B cell (primary cell): ENCODE data around the gene TMEM170B. TPM values are rescaled to one million over a fixed set of nuclear protein-coding genes. Genes with fewer than 3 reads are reported as not detected.

Experiments
- ATAC-seq: fragments of 200-7000 bp; cut with Tn5 transposase; one replicate; pipeline ENCODE4 v1.10.0; 2021; ENCODE audit warnings: low read depth, mild to moderate bottlenecking, moderate number of reproducible peaks, moderate library complexity
- CTCF ChIA-PET: fragments of 350-600 bp; sonication (Branson Sonifier 250); formaldehyde crosslinking; loops from one replicate; lab custom pipeline; 2021; ENCODE audit warnings: antibody characterized with exemption, inconsistent platforms; lab: Charles Lee
- POLR2A ChIA-PET: fragments of 350-600 bp; sonication (Branson Sonifier 250); formaldehyde crosslinking; loops from one replicate; lab custom pipeline; 2021; ENCODE audit warnings: antibody characterized with exemption; lab: Charles Lee
- DNase-seq: peaks from one replicate; pipeline ENCODE4 v3.0.0; 2013
- H2AFZ ChIP-seq: 2 replicates; pipeline ENCODE4 v1.6.1; 2012; ENCODE audit warnings: mild to moderate bottlenecking, low read depth, low read length; ENCODE audit not compliant: insufficient read depth, poor library complexity, severe bottlenecking
- H3K27ac ChIP-seq, 2 donors: 1 replicate in 1 of 2; 2 replicates in 1 of 2; pipeline ENCODE4 v1.5.1; 2012 to 2013; ENCODE audit warnings: low read length in 2 of 2, mild to moderate bottlenecking in 2 of 2, moderate library complexity in 1 of 2
- H3K27me3 ChIP-seq, 4 experiments: fragments of 200-600 bp in 1 of 4; sonication (generic) in 1 of 4; replicated peaks in 1 of 4; 1 replicate in 2 of 4; 2 replicates in 2 of 4; pipeline versions ENCODE4 v1.6.1 to v1.7.0; 2013 to 2016; ENCODE audit warnings: low read length in 3 of 4, mild to moderate bottlenecking in 2 of 4, mixed read lengths in 1 of 4, moderate library complexity in 1 of 4; ENCODE audit not compliant: insufficient read depth in 4 of 4, control insufficient read depth in 3 of 4; ENCODE audit errors: control extremely low read depth in 1 of 4
- H3K36me3 ChIP-seq, 2 experiments: replicated peaks in 1 of 2; 1 replicate in 1 of 2; 2 replicates in 1 of 2; pipeline versions ENCODE4 v1.6.1 to v1.7.1; 2013; ENCODE audit warnings: low read length in 1 of 2; ENCODE audit not compliant: insufficient read depth in 2 of 2, control insufficient read depth in 1 of 2; ENCODE audit errors: control extremely low read depth in 1 of 2, extremely low read depth in 1 of 2
- H3K4me1 ChIP-seq, 2 donors: fragments of 200-600 bp in 1 of 2; sonication (generic) in 1 of 2; 1 replicate in 1 of 2; 2 replicates in 1 of 2; pipeline versions ENCODE4 v1.5.1 to v1.6.1; 2013 to 2017; ENCODE audit warnings: low read length in 2 of 2; ENCODE audit not compliant: control insufficient read depth in 2 of 2, insufficient read depth in 2 of 2
- H3K4me2 ChIP-seq: replicated peaks from 2 replicates; pipeline ENCODE3; 2012; ENCODE audit warnings: mild to moderate bottlenecking, low read depth, low read length; ENCODE audit not compliant: poor library complexity, severe bottlenecking
- H3K4me3 ChIP-seq, 5 experiments: fragments of 200-600 bp in 1 of 5; sonication (generic) in 1 of 5; 1 replicate in 3 of 5; 2 replicates in 2 of 5; pipeline versions ENCODE4 v1.5.1 to v1.7.0; 2011 to 2016; ENCODE audit warnings: low read length in 4 of 5, mild to moderate bottlenecking in 4 of 5, low read depth in 2 of 5, control low read depth in 1 of 5, moderate library complexity in 1 of 5; ENCODE audit not compliant: insufficient read depth in 1 of 5; ENCODE audit errors: control extremely low read depth in 1 of 5, extremely low read depth in 1 of 5
- H3K79me2 ChIP-seq: fragments of 200-600 bp; sonication (generic); one replicate; pipeline ENCODE4 v1.6.0; 2016; ENCODE audit warnings: low read length; ENCODE audit not compliant: control insufficient read depth, insufficient read depth
- H3K9ac ChIP-seq: fragments of 200-600 bp; sonication (generic); 2 replicates; pipeline ENCODE4 v1.6.1; 2017; ENCODE audit warnings: mild to moderate bottlenecking, low read length, moderate library complexity
- H3K9me3 ChIP-seq, 3 donors: one replicate each; pipeline versions ENCODE4 v1.6.1 to v1.7.1; 2013; ENCODE audit warnings: low read length in 2 of 3; ENCODE audit not compliant: control insufficient read depth in 2 of 3, insufficient read depth in 1 of 3; ENCODE audit errors: control extremely low read depth in 1 of 3
- H4K20me1 ChIP-seq: 2 replicates; pipeline ENCODE4 v1.6.0; 2012; ENCODE audit warnings: mild to moderate bottlenecking, low read length; ENCODE audit not compliant: insufficient read depth, control insufficient read depth, poor library complexity, severe bottlenecking
- H3K27ac Mint-ChIP-seq: one replicate; pipeline ENCODE4 v1.8.0; 2021; ENCODE audit warnings: mixed read lengths
- H3K27me3 Mint-ChIP-seq: one replicate; pipeline ENCODE4 v1.8.0; 2021; ENCODE audit warnings: mixed read lengths
- H3K4me1 Mint-ChIP-seq: one replicate; pipeline ENCODE4 v1.8.0; 2021; ENCODE audit warnings: mixed read lengths
- H3K4me3 Mint-ChIP-seq: one replicate; pipeline ENCODE4 v1.8.0; 2021; ENCODE audit warnings: mixed read lengths
- H3K9me3 Mint-ChIP-seq: one replicate; pipeline ENCODE4 v1.8.0; 2022; ENCODE audit warnings: mixed read lengths; ENCODE audit not compliant: insufficient read depth
- EZH2 ChIP-seq: IDR thresholded peaks from 2 replicates; pipeline ENCODE4 v1.6.1; 2012; ENCODE audit warnings: borderline replicate concordance, low read depth, mild to moderate bottlenecking, moderate library complexity, low read length; ENCODE audit not compliant: insufficient read depth, poor library complexity, severe bottlenecking
- WGBS: methylation state at CpG from one replicate; pipeline ENCODE4 v1.1.5; 2013; ENCODE audit warnings: missing lambda C conversion rate; ENCODE audit not compliant: insufficient coverage; 5-methylcytosine and 5-hydroxymethylcytosine counted together
- intact Hi-C: fragments of 100-400 bp; cut with micrococcal nuclease; formaldehyde crosslinking; loops from one replicate; pipeline ENCODE4 v1.10.0; 2022
- polyA plus RNA-seq: library from polyadenylated mRNA; depleted of rRNA; stranded (reverse); fragments of >200 nt; gene quantifications from 2 replicates; pipeline ENCODE4 v1.2.3, GENCODE V29; 2012
- total RNA-seq, 2 donors: library from RNA; stranded (reverse); fragments of 120-200 nt in 1 of 2; gene quantifications; 1 replicate in 1 of 2; 2 replicates in 1 of 2; pipeline versions ENCODE4 v1.2.3 to v1.2.4, GENCODE V29; 2013 to 2022
- TF ChIP-seq, protein P1 (sequence below): fragments of 200-600 bp; IDR thresholded peaks from one replicate; pipeline ENCODE4 v1.8.0; 2022; ENCODE audit warnings: antibody characterized with exemption, mild to moderate bottlenecking

The TMEM170B gene
- total and polyA plus RNA-seq, 2 donors (not counting 1 experiment from before 2014, with no cell fraction given) = 0.64 to 3.4 TPM

DNA sequence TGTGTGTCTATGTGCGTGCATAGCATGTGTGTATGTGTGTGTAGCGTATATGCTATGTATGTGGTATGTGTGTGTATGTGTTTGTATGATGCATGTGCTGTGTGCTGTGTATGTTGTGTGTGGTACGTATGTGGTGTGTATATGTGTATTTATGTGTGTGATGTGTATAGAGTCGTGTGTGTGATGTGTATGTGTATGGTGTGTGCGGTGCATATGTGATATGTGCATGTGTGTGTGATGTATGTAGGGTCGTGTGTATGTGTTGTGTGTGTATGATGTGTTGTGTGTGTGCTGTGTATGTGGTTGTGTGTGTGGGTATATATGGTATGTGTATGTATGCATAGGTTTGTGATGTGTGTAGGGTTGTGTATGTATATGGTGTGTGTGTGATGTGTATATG lies 46.6 kb upstream of the TMEM170B start:
- H3K9ac ChIP-seq = no peak overlapping the region
- H3K4me3 ChIP-seq = no peak overlapping the region
- Mint-ChIP-seq H3K4me1 (peaks cover 26% of the 10 kb centered on the region), H3K4me3 (no peak overlapping the region), H3K9me3 (no peaks in the 10 kb centered on the region), H3K27me3 (no peaks in the 10 kb centered on the region), H3K27ac (no peak overlapping the region)
- WGBS = 62% methylated on average over 6 of the region's 6 CpGs
- no peaks in the 10 kb centered on the region for H3K27me3 ChIP-seq
- peaks cover 21% of the 10 kb centered on the region for H3K79me2 ChIP-seq
- no peaks in the 10 kb centered on the region for H3K36me3 ChIP-seq
- H3K27ac ChIP-seq = no peak overlapping the region
- no peaks in the 10 kb centered on the region for H4K20me1 ChIP-seq
- ChIA-PET POLR2A (no interaction called here), CTCF (no interaction called here)
- no peak overlapping the region for H2AFZ ChIP-seq
- peaks cover 46 to 47% of the 10 kb centered on the region in 2 donors for H3K4me1 ChIP-seq
- no peak for ATAC-seq
- TF ChIP-seq, protein P1, sequence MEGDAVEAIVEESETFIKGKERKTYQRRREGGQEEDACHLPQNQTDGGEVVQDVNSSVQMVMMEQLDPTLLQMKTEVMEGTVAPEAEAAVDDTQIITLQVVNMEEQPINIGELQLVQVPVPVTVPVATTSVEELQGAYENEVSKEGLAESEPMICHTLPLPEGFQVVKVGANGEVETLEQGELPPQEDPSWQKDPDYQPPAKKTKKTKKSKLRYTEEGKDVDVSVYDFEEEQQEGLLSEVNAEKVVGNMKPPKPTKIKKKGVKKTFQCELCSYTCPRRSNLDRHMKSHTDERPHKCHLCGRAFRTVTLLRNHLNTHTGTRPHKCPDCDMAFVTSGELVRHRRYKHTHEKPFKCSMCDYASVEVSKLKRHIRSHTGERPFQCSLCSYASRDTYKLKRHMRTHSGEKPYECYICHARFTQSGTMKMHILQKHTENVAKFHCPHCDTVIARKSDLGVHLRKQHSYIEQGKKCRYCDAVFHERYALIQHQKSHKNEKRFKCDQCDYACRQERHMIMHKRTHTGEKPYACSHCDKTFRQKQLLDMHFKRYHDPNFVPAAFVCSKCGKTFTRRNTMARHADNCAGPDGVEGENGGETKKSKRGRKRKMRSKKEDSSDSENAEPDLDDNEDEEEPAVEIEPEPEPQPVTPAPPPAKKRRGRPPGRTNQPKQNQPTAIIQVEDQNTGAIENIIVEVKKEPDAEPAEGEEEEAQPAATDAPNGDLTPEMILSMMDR = no peak
- TF ChIP-seq EZH2 = no peak
- intact Hi-C loops = loop anchor here (5.0 to 10.0 kb wide), 2 partner anchors 46 to 159 kb away; no protein-coding TSS in a partner anchor
- H3K4me2 ChIP-seq = no peak overlapping the region
- DNase-seq = no peak
- H3K9me3 ChIP-seq = peaks cover 0 to 8% (median 2%) of the 10 kb centered on the region in 3 donors

DNA sequence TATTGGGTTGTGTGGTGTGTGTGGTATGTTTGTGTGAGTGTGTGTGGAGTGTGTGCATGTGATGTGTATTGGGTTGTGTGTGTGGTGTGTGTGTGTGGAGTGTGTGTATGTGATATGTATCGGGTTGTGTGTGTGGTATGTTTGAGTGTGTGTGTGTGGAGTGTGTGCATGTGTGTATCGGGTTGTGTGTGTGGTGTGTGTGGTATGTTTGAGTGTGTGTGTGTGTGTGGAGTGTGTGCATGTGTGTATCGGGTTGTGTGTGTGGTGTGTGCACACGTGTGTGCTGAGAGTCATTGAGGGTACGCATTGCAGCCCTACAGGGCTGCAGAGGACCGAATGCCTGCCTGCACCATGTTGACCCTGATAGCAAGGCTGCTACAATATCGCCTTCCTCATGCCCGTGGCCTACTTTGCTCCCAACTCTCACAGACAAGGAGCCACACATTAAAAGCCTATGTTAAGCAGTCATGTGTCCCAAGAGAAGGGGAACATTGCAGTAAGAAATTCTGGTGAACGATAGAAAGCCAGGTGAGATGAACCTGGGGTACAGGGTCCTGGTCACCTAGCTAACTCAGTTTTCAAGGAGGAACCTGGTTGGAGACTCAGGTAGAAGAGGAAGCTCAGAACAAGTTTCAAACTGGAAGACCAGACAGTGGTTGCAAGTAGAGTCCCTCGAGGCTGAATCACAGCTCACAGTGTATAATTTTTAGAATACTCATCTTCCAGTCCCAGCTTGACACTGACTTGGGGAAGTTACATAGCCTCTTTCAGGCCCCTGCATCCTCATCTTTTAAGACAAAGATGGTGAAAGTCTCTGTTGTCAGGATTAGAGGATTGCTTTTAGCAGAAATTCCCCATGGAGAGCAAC lies 45.7 kb upstream of the TMEM170B start:
- peak overlapping the region; percentile 27 to 57 for H3K27ac ChIP-seq
- peak overlapping the region; percentile 62 for H3K4me2 ChIP-seq
- Mint-ChIP-seq H3K9me3 (no peaks in the 10 kb centered on the region), H3K27ac (no peak overlapping the region), H3K4me1 (peaks cover 32% of the 10 kb centered on the region), H3K4me3 (no peak overlapping the region), H3K27me3 (no peaks in the 10 kb centered on the region)
- peaks cover 48 to 53% of the 10 kb centered on the region in 2 donors for H3K4me1 ChIP-seq
- POLR2A ChIA-PET = no interaction called here
- ATAC-seq = peak; percentile 73
- WGBS = 71% methylated on average over 10 of the region's 10 CpGs
- intact Hi-C loops = loop anchor here (5.0 to 10.0 kb wide), 2 partner anchors 47 to 160 kb away; no protein-coding TSS in a partner anchor
- H3K4me3 ChIP-seq = no peak overlapping the region
- no peak for TF ChIP-seq EZH2
- TF ChIP-seq, protein P1 = no peak
- no peaks in the 10 kb centered on the region for H4K20me1 ChIP-seq
- peaks cover 22% of the 10 kb centered on the region for H3K79me2 ChIP-seq
- CTCF ChIA-PET = interaction anchor here (0.9 to 11.1 kb wide), 7 partner anchors 31 to 346 kb away, joined by 3 to 334 read pairs (median 3); partner anchors contain the start of gene NEDD9
- no peaks in the 10 kb centered on the region for H3K36me3 ChIP-seq
- no peak overlapping the region for H3K9ac ChIP-seq
- H3K27me3 ChIP-seq = no peaks in the 10 kb centered on the region
- peak; percentile 60 for DNase-seq
- H2AFZ ChIP-seq = no peak overlapping the region
- H3K9me3 ChIP-seq = peaks cover 0 to 8% (median 2%) of the 10 kb centered on the region in 3 donors
